ENCODE measurements around the gene LIN7B. TPM values are rescaled to one million over a fixed set of nuclear protein-coding genes. Genes with fewer than 3 reads are reported as not detected.
A peak's percentile ranks its signal among the peaks of the same experiment; 100 is the strongest.

LIN7B gene
- total and polyA plus RNA-seq, 2 of the 8 experiments (the other 6 are each of a cell fraction or from before 2014, with no cell fraction given) = 4.1 to 4.2 TPM

- no peak overlapping the region for H4K5ac ChIP-seq (ENCODE audit: insufficient read length, low read depth, low read length)
- H4K8ac ChIP-seq (ENCODE audit: extremely low read depth, insufficient read depth, low read length) = 0 out of 2 replicates have a peak overlapping the region, but pooled peaks have one; percentile 15
- peaks cover 20 to 39% of the 10 kb centered on the region in 2 experiments for H4K20me1 ChIP-seq (replicated peaks in 1 of 2; ENCODE audit: control insufficient read depth in 1 of 2, insufficient read depth in 2 of 2, low read length in 2 of 2)
- peaks cover 19% of the 10 kb centered on the region for H3K79me1 ChIP-seq (ENCODE audit: low read depth, low read length)
- H3K79me2 ChIP-seq (ENCODE audit: control insufficient read depth in 1 of 2, insufficient read depth in 2 of 2, low read length in 2 of 2) = peaks cover 0 to 14% of the 10 kb centered on the region in 2 experiments; a peak in 1 of 4 replicates
- H3K36me3 ChIP-seq (ENCODE audit: control insufficient read depth in 2 of 4, insufficient read depth in 4 of 4, low read length in 3 of 4) = peaks cover 40 to 86% (median 76%) of the 10 kb centered on the region in 4 experiments
- no peak overlapping the region for H3K14ac ChIP-seq (ENCODE audit: insufficient read length)
- H2AFZ ChIP-seq (ENCODE audit: low read length) = no peak overlapping the region
- no peak for DNase-seq (ENCODE audit: low read depth in 1 of 2, low spot score in 2 of 2)
- no peak overlapping the region for H3K4ac ChIP-seq (replicated peaks; ENCODE audit: insufficient read length, low read depth, low read length)
- no peaks in the 10 kb centered on the region for H3K23me2 ChIP-seq (ENCODE audit: low read depth, low read length)
- H3K27me3 ChIP-seq (replicated peaks in 1 of 4; ENCODE audit: control insufficient read depth in 3 of 4, extremely low read depth in 1 of 4, insufficient read depth in 3 of 4, low read length in 3 of 4) = no peaks in the 10 kb centered on the region
- no peak overlapping the region for H3K4me3 ChIP-seq (ENCODE audit: extremely low read depth in 1 of 4, insufficient read depth in 2 of 4, low read depth in 3 of 4, low read length in 4 of 4)
- H4K91ac ChIP-seq (replicated peaks; ENCODE audit: insufficient read length, low read length) = no peak overlapping the region
- no peak for TF ChIP-seq SRF (IDR thresholded peaks at IDR 0.05; ENCODE audit: low read depth, low read length)
- no peak for TF ChIP-seq TCF12 (IDR thresholded peaks at IDR 0.05; ENCODE audit: low read depth, low read length)
- TF ChIP-seq ASH2L (IDR thresholded peaks at IDR 0.05; ENCODE audit: low read length) = no peak
- TF ChIP-seq CHD1 (IDR thresholded peaks at IDR 0.05; ENCODE audit: low read depth, low read length) = no peak
- no peak overlapping the region for H2BK12ac ChIP-seq (ENCODE audit: low read depth, low read length)
- no peaks in the 10 kb centered on the region for H3K4me1 ChIP-seq (replicated peaks in 1 of 4; ENCODE audit: control insufficient read depth in 3 of 4, insufficient read depth in 4 of 4, low read length in 3 of 4)
- CTCF ChIA-PET (ENCODE audit: partially characterized antibody) = interaction anchor here (0.6 to 1.8 kb wide), 5 partner anchors 14 to 130 kb away, joined by 3 to 6 read pairs (median 3); no protein-coding TSS in a partner anchor
- no peak overlapping the region for H3K9ac ChIP-seq (replicated peaks in 1 of 4; ENCODE audit: extremely low read depth in 1 of 4, low read depth in 3 of 4, low read length in 3 of 4)
- no peak overlapping the region for H2BK120ac ChIP-seq (replicated peaks; ENCODE audit: low read depth, low read length)
- H3K18ac ChIP-seq (ENCODE audit: extremely low read depth, low read length) = no peak overlapping the region
- no peak overlapping the region for H3K4me2 ChIP-seq (ENCODE audit: insufficient read depth in 1 of 2, low read depth in 2 of 2, low read length in 2 of 2)
- no peak overlapping the region for H3K56ac ChIP-seq (replicated peaks; ENCODE audit: insufficient read length, low read depth, low read length)
- FAIRE-seq = no peak
- no peak overlapping the region for H2BK20ac ChIP-seq (ENCODE audit: low read length)
- H3K27ac ChIP-seq (ENCODE audit: low read depth, low read length) = no peak overlapping the region
- H2BK15ac ChIP-seq (ENCODE audit: low read length) = no peak overlapping the region
- POLR2A ChIA-PET (ENCODE audit: partially characterized antibody) = interaction anchor here (0.7 to 3.6 kb wide), 3 partner anchors 9 to 107 kb away, joined by 3 to 30 read pairs (median 3); no protein-coding TSS in a partner anchor
- H2AK5ac ChIP-seq (ENCODE audit: low read depth, low read length) = no peak overlapping the region
- no peaks in the 10 kb centered on the region for H3K9me3 ChIP-seq (ENCODE audit: insufficient read depth in 2 of 2, low read depth in 1 of 2, low read length in 1 of 2)
- H2BK5ac ChIP-seq (ENCODE audit: low read depth, low read length) = no peak overlapping the region
- 85% methylated on average over 19 of the region's 33 CpGs; no CpG with 5 or more reads in 1 of the 2 experiments for WGBS, 2 experiments (ENCODE audit: extremely low coverage in 1 of 2, insufficient coverage in 1 of 2, insufficient read length in 1 of 2, insufficient replicate concordance in 2 of 2, low coverage in 1 of 2, low lambda C conversion rate in 2 of 2, missing lambda C conversion rate in 1 of 2)
- no peak overlapping the region for H3K23ac ChIP-seq (ENCODE audit: insufficient read length)
These were observed 10.7 kb upstream of the LIN7B start for GRCh38 chr19:49103331-49104085.
